Neural cell (in vitro differentiated cells): ENCODE measurements around the gene JAKMIP3.

Experiments
- CTCF ChIP-seq: fragments of 450-650 bp; IDR thresholded peaks from 2 replicates; pipeline ENCODE4 v1.5.1; 2014; ENCODE audit warnings: antibody characterized with exemption, mild to moderate bottlenecking, moderate library complexity; ENCODE audit not compliant: poor library complexity, severe bottlenecking
- EP300 ChIP-seq: fragments of 450-650 bp; conservative IDR thresholded peaks from 2 replicates; pipeline ENCODE4 v1.6.1; 2014; ENCODE audit warnings: antibody characterized with exemption, mild to moderate bottlenecking, moderate library complexity; ENCODE audit not compliant: poor library complexity, severe bottlenecking
- EZH2 ChIP-seq: fragments of 200-600, 300-800 bp; shearing (Covaris generic), sonication (generic); IDR thresholded peaks from 2 replicates; pipeline ENCODE4 v1.6.1; 2014; ENCODE audit warnings: antibody characterized with exemption, low read length, borderline replicate concordance, mild to moderate bottlenecking; ENCODE audit not compliant: insufficient read depth, poor library complexity, severe bottlenecking
- POLR2AphosphoS5 ChIP-seq: IDR thresholded peaks from 2 replicates; pipeline ENCODE4 v1.6.1; 2012
- RAD21 ChIP-seq: fragments of 450-650 bp; conservative IDR thresholded peaks from 2 replicates; pipeline ENCODE4 v1.6.1; 2014; ENCODE audit warnings: antibody characterized with exemption, mild to moderate bottlenecking, moderate library complexity
- REST ChIP-seq: IDR thresholded peaks from 2 replicates; pipeline ENCODE4 v1.6.1; 2012; ENCODE audit warnings: borderline replicate concordance
- SMC3 ChIP-seq: fragments of 450-650 bp; conservative IDR thresholded peaks from 2 replicates; pipeline ENCODE4 v1.6.1; 2014; ENCODE audit warnings: antibody characterized with exemption, mild to moderate bottlenecking, moderate library complexity; ENCODE audit not compliant: poor library complexity
- TAF1 ChIP-seq: IDR thresholded peaks from 2 replicates; pipeline ENCODE4 v1.6.1; 2012; ENCODE audit warnings: low read depth

GRCh38 chr10:132076578-132077081 lies 10.9 kb downstream of the JAKMIP3 start:
- TF ChIP-seq CTCF (no peak), EZH2 (no peak), POLR2AphosphoS5 (no peak), REST (no peak), EP300 (no peak), RAD21 (no peak), TAF1 (no peak), SMC3 (no peak)
